ENCODE measurements around the gene ZNF3. TPM values are rescaled to one million over a fixed set of nuclear protein-coding genes. Genes with fewer than 3 reads are reported as not detected.
A peak's percentile ranks its signal among the peaks of the same experiment; 100 is the strongest.

Gene ZNF3
- total RNA-seq, 1 donor from 2014 or later = 21.1 TPM

DNA sequence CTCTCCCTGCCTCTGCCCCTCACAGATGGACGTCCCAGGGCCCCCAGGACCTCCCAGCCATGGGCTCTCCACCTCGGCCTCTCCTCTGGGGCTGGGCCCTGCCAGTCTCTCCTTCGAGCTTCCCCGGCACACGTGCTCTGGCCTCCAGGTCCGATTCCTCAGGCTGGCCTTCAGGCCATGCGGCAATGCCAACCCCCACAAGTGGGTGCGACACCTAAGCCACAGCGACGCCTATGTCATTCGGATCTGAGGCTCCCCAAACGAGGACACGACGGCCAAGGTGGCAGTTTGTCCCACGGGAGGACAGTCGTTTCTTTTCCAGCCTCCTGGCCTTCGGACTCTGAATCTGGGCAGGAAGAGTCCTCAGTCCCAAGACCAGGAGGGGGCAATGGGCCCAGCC lies 25.1 kb upstream of the ZNF3 start:
- no peaks in the 10 kb centered on the region for H3K27me3 ChIP-seq (ENCODE audit: control insufficient read depth, insufficient read depth, low read length)
- H3K4me3 ChIP-seq (ENCODE audit: low read depth, low read length) = no peak overlapping the region
- H3K36me3 ChIP-seq (ENCODE audit: control insufficient read depth, insufficient read depth, low read length) = peaks cover 30% of the 10 kb centered on the region
- TF ChIP-seq, protein P1, sequence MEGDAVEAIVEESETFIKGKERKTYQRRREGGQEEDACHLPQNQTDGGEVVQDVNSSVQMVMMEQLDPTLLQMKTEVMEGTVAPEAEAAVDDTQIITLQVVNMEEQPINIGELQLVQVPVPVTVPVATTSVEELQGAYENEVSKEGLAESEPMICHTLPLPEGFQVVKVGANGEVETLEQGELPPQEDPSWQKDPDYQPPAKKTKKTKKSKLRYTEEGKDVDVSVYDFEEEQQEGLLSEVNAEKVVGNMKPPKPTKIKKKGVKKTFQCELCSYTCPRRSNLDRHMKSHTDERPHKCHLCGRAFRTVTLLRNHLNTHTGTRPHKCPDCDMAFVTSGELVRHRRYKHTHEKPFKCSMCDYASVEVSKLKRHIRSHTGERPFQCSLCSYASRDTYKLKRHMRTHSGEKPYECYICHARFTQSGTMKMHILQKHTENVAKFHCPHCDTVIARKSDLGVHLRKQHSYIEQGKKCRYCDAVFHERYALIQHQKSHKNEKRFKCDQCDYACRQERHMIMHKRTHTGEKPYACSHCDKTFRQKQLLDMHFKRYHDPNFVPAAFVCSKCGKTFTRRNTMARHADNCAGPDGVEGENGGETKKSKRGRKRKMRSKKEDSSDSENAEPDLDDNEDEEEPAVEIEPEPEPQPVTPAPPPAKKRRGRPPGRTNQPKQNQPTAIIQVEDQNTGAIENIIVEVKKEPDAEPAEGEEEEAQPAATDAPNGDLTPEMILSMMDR (IDR thresholded peaks at IDR 0.05; ENCODE audit: insufficient read depth, low read length, severe bottlenecking) = no peak
- DNase-seq (ENCODE audit: low read depth) = no peak
- no peak for FAIRE-seq

DNA sequence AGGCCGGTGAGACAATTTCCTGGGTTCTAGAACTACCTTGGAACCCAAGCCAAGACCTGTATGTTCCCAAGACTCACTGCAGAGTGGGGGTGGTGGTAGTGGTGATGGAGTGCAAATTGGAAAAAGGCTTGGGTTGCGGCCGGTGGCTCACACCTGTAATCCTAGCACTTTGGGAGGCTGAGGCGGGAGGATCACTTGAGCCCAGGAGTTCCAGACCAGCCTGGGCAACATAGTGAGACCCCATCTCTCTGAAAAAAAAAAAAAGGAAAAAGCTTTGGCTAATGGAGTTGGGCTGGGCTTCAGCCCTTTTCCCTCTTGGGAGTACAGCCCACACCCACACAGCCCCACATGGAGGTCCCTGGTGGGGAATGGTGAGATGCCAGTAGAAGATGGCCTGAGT lies 24.0 kb upstream of the ZNF3 start:
- TF ChIP-seq, protein P1 (IDR thresholded peaks at IDR 0.05; ENCODE audit: insufficient read depth, low read length, severe bottlenecking) = no peak
- DNase-seq (ENCODE audit: low read depth) (no peak), FAIRE-seq (no peak)
- Histone ChIP-seq H3K27me3 (ENCODE audit: control insufficient read depth, insufficient read depth, low read length) (no peaks in the 10 kb centered on the region), H3K36me3 (ENCODE audit: control insufficient read depth, insufficient read depth, low read length) (peaks cover 26% of the 10 kb centered on the region), H3K4me3 (ENCODE audit: low read depth, low read length) (no peak overlapping the region)

DNA sequence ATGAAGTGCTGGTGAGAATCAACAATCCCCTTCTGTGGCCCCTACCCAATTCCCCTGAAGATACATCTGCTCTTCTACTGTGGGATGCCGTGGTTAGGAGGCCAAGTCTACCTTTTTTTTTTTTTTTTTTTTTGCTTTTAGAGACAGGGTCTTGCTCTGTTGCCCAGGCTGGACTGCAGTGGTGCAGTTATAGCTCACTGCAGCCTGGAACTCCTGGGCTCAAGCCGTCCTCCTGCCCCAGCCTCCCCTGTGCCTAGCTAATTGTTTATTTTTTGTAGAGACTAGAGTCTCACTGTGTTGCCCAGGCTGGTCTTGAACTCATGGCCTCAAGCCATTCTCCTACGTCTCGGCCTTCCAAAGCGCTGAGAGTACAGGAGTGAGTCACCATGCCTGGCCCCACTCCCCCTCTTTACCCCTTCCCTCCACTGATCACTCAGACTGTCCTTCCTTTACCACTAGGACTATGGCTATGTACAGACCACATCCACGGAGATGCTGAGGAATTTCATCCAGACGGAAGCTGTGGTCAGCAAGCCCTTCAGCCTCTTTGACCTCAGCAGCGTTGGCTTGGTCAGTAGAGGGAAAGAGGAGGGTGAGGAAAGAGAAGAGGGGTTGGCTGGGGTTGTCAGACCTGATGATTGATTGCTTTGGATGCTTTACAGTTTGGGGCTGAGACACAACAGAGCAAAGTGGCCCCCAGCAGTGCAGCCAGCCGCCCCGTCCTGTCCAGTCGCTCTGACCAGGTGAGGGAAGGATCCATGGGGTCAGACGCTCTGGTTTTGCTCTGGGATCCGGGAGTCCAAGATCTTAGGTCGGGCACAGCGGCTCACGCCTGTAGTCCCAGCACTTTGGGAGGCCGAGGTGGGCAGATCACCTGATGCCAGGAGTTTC lies 21.7 kb upstream of the ZNF3 start:
- FAIRE-seq (no peak), DNase-seq (ENCODE audit: low read depth) (no peak)
- Histone ChIP-seq H3K36me3 (ENCODE audit: control insufficient read depth, insufficient read depth, low read length) (peaks cover 29% of the 10 kb centered on the region), H3K4me3 (ENCODE audit: low read depth, low read length) (no peak overlapping the region), H3K27me3 (ENCODE audit: control insufficient read depth, insufficient read depth, low read length) (no peaks in the 10 kb centered on the region)
- TF ChIP-seq, protein P1 (IDR thresholded peaks at IDR 0.05; ENCODE audit: insufficient read depth, low read length, severe bottlenecking) = no peak

DNA sequence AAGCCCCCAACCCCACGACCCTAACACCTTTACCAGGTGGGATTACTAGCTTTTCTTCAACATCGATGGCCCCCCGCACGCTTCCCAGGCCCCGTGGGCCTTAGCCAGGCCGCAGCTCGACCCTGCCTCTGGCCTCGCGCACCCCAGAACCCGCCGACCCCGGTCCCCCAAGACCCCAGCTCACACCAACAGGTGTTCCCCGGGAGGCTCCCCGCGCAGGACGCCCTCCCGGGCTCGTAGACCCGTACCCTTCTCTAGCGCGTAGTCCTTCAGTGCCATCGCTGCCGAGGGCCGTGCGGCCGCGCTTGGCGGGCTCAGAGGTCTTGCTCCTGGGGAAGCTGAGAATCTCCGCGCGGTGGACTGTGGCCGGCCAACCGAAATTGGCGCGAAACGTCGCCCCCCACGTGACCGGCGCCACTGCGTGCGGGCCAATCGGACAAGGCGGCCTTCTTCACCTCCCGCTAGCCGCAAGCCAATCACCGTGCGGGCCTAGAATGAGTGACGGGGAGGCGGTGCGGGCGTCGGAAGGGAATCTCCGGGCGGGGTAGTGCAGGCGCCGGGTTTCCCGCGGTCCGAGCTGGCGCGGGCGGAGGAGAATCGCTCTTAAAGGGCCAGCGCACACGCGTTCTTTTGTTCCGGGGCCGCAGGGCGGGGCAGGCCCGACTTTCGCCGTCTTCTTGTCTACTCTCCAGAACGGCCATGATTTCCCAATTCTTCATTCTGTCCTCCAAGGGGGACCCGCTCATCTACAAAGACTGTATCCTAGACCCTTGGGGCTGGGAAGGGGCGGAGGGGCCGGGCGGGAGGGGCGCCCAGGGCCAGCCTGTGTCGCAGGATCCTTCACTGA lies 19.7 kb upstream of the ZNF3 start, which contains the start of the genes AP4M1 and MCM7:
AP4M1 (plus strand) TSS at position 628 of the 847 bp plus-strand sequence; CDS start at position 700, 72 bp downstream.
MCM7 (minus strand) TSS at position 382 of the 847 bp plus-strand sequence; CDS start at position 279, 103 bp downstream.
- peaks cover 32% of the 10 kb centered on the region for H3K36me3 ChIP-seq (ENCODE audit: control insufficient read depth, insufficient read depth, low read length)
- DNase-seq (ENCODE audit: low read depth) (peak; percentile 92), FAIRE-seq (no peak)
- no peaks in the 10 kb centered on the region for H3K27me3 ChIP-seq (ENCODE audit: control insufficient read depth, insufficient read depth, low read length)
- TF ChIP-seq, protein P1 (IDR thresholded peaks at IDR 0.05; ENCODE audit: insufficient read depth, low read length, severe bottlenecking) = no peak
- H3K4me3 ChIP-seq (ENCODE audit: low read depth, low read length) = peak within 1 kb of the TSS; percentile 69

DNA sequence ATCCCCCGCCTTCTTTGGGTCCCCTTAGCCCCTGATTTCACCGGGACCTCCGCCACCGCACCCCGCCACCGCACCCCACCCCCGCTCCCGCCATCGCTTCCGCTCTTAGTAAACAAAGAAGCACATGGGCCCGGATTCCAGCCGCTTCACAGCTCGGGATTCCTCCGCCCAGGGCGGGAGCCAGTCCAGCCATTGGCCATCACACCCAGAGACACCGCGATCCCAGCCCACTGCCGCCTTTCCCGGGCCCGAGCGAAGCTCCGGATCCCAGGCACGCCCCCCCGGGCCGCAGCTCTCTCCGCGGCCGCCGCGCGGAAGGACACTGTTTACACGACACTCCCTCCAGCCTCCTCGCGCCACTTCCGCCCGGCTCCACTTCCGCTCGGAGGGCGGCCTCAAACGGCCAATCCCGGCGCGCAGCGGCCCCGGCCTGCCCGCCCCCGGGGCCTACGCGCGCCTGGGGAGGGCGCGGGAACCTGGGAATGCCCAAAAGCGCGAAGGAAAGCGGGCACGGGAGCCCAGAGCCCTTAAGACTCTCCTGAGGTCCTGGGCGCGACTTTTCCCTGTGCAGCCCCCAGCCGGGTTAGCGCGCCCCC lies 19.0 kb upstream of the ZNF3 start:
- DNase-seq (ENCODE audit: low read depth) (peak; percentile 81), FAIRE-seq (no peak)
- TF ChIP-seq, protein P1 (IDR thresholded peaks at IDR 0.05; ENCODE audit: insufficient read depth, low read length, severe bottlenecking) = no peak
- peak overlapping the region; percentile 69 for H3K4me3 ChIP-seq (ENCODE audit: low read depth, low read length)
- peaks cover 34% of the 10 kb centered on the region for H3K36me3 ChIP-seq (ENCODE audit: control insufficient read depth, insufficient read depth, low read length)
- no peaks in the 10 kb centered on the region for H3K27me3 ChIP-seq (ENCODE audit: control insufficient read depth, insufficient read depth, low read length)
